Left lung (tissue), 10 donors: ENCODE measurements around the gene HOXD12. TPM values are rescaled to one million over a fixed set of nuclear protein-coding genes. Genes with fewer than 3 reads are reported as not detected.

ENCODE experiments used
- ATAC-seq: fragments of 200-7000 bp; cut with Tn5 transposase; one replicate; pipeline ENCODE4 v1.9.1; 2020; ENCODE audit warnings: moderate library complexity
- DNase-seq, 4 donors: peaks; one replicate each; pipeline ENCODE4 v3.0.0-alpha.2; 2013 to 2020
- H3K27ac ChIP-seq, 2 donors: fragments of 200-600 bp; sonication (generic) in 1 of 2; one replicate each; pipeline versions ENCODE4 v1.5.0 to v1.8.0; 2020 to 2021
- H3K27me3 ChIP-seq, 2 donors: fragments of 200-600 bp; sonication (generic) in 1 of 2; one replicate each; pipeline versions ENCODE4 v1.5.0 to v1.8.0; 2020 to 2021
- H3K36me3 ChIP-seq, 2 donors: fragments of 200-600 bp; sonication (generic) in 1 of 2; one replicate each; pipeline versions ENCODE4 v1.5.0 to v1.8.0; 2020 to 2021
- H3K4me1 ChIP-seq, 2 donors: fragments of 200-600 bp; one replicate each; pipeline ENCODE4 v1.8.0; 2021
- H3K4me3 ChIP-seq, 2 donors: fragments of 200-600 bp; sonication (generic) in 1 of 2; one replicate each; pipeline versions ENCODE4 v1.5.0 to v1.8.0; 2020 to 2021; ENCODE audit warnings: mild to moderate bottlenecking in 1 of 2
- H3K9me3 ChIP-seq, 2 donors: fragments of 200-600 bp; sonication (generic) in 1 of 2; one replicate each; pipeline versions ENCODE4 v1.5.0 to v1.8.0; 2020 to 2021
- intact Hi-C, 2 donors: fragments of 100-400 bp; cut with DNase I; formaldehyde crosslinking; loops; one replicate each; pipeline versions ENCODE4 v1.11.2 to v1.14.2; 2022
- polyA plus RNA-seq, 6 donors: library from polyadenylated mRNA; unstranded; fragments of 120-200 nt; gene quantifications; one replicate each; pipeline ENCODE4 v1.2.1, GENCODE V29; 2013; ENCODE audit not compliant: insufficient read length in 6 of 6
- total RNA-seq, 2 donors: library from RNA; stranded (reverse); fragmentation: NEBNext Ultra II Directional; extraction: Animal tissue kit (Norgen Biotek cat#: 25700); gene quantifications; one replicate each; pipeline ENCODE4 v1.2.1, GENCODE V29; 2021
- TF ChIP-seq, protein P1 (sequence below), 2 donors: fragments of 200-600 bp; sonication (generic) in 1 of 2; IDR thresholded peaks; one replicate each; pipeline versions ENCODE4 v1.5.0 to v1.8.0; 2021; ENCODE audit warnings: antibody characterized with exemption in 2 of 2
- donor health status: DM: no; HTN: yes; CAD: no.
- donor health status: DM: no; HTN: no; CAD: no.

The HOXD12 gene
- total and polyA plus RNA-seq, 8 donors = not detected

DNA sequence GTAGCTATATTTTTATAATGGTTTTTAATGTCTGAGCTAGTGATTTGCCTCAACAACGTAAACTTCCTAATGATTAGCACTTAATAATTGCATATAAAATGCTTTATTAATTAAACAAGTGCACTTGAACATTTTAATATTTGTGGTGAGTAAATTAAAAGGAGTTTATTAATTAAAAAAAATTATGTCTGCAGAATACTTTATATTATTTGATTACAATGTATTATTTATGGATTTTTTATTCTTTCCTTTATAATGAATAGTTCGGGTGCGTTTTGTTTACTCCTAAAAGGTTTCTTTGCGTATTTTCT lies 32.2 kb downstream of the HOXD12 start:
- H3K36me3 ChIP-seq = no peaks in the 10 kb centered on the region
- ATAC-seq (no peak), DNase-seq (no peak)
- H3K4me3 ChIP-seq = no peak overlapping the region
- TF ChIP-seq, protein P1, sequence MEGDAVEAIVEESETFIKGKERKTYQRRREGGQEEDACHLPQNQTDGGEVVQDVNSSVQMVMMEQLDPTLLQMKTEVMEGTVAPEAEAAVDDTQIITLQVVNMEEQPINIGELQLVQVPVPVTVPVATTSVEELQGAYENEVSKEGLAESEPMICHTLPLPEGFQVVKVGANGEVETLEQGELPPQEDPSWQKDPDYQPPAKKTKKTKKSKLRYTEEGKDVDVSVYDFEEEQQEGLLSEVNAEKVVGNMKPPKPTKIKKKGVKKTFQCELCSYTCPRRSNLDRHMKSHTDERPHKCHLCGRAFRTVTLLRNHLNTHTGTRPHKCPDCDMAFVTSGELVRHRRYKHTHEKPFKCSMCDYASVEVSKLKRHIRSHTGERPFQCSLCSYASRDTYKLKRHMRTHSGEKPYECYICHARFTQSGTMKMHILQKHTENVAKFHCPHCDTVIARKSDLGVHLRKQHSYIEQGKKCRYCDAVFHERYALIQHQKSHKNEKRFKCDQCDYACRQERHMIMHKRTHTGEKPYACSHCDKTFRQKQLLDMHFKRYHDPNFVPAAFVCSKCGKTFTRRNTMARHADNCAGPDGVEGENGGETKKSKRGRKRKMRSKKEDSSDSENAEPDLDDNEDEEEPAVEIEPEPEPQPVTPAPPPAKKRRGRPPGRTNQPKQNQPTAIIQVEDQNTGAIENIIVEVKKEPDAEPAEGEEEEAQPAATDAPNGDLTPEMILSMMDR (IDR thresholded peaks at IDR 0.05) = no peak
- no peaks in the 10 kb centered on the region for H3K9me3 ChIP-seq
- intact Hi-C loops = loop anchor here in 1 of 2 donors (5.0 to 10.0 kb wide), 2 partner anchors 505 to 683 kb away; no protein-coding TSS in a partner anchor
- H3K27me3 ChIP-seq = peaks cover 96 to 100% of the 10 kb centered on the region in 2 donors
- H3K27ac ChIP-seq = no peak overlapping the region
- H3K4me1 ChIP-seq = peaks cover 6 to 42% of the 10 kb centered on the region in 2 donors

DNA sequence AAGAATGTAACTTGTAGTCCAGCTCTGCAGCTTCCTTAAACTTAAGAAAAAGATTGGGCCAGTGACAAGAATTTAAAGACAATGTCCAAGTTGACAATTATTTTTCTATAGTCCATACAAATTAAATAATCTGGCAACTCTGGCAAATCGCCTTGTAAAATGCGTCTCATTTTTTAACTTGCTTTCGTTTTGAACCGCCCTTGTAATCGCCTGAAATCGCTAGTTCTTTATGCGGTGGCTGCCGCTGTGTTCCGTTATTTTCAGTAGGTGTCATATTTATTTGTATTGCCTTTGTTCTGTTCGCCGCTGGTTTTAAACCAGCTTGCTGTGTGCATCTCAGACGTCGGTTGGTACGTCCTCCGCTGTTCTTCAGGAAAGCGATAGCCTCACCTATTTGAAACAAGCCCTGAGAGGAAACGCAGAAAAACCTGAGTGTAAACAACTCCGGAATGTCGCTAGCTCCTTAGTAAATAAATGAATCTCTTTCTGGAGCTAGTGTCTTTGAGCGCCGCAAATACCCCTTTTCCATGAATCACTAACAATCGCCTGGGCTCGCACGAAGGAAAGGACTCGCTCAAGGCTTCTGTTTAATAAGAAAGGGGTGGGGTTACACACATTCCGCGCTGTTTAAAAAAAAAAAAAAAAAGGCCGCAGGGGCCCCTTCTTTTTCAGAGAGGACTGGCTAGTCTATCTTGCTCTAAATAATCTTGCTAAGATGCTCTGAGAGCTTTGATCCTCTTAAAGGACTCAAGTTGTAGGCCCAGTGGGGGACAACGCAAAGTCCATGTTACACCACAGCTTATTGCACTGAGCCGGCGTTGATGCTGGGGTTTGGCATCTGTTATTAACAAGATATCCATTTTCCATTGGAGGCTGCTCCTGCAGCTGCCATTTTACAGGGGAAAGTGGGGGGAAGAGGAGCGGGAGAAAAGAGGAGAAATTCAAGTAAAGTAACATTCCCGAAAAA lies 32.9 kb downstream of the HOXD12 start:
- H3K4me3 ChIP-seq = no peak overlapping the region
- H3K27ac ChIP-seq = no peak overlapping the region
- H3K36me3 ChIP-seq = no peaks in the 10 kb centered on the region
- no peak for DNase-seq
- intact Hi-C loops = loop anchor here in 1 of 2 donors (5.0 to 10.0 kb wide), 2 partner anchors 505 to 682 kb away; no protein-coding TSS in a partner anchor
- H3K9me3 ChIP-seq = no peaks in the 10 kb centered on the region
- peaks cover 8 to 44% of the 10 kb centered on the region in 2 donors for H3K4me1 ChIP-seq
- H3K27me3 ChIP-seq = peaks cover 97 to 100% of the 10 kb centered on the region in 2 donors
- TF ChIP-seq, protein P1 (IDR thresholded peaks at IDR 0.05) = no peak
- no peak for ATAC-seq

DNA sequence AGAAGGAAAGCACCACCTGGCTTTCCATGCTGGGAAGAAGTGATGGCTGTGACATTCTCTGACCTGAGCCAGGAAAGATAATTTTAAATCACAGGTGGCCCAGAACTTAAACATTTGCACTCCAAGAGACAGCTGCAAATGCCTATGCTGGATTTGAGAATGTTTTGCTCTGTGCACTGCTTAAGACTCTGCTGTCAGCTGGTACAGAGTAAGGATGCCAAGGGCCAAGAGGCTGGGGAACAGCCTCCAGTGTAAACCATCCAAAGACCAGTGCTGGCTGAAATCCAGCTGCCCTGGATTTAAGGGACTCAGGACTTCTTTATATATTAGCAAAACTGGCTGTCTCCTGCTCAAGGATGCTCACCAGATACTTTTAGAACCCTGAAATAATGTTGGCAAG lies 33.8 kb downstream of the HOXD12 start:
- no peaks in the 10 kb centered on the region for H3K36me3 ChIP-seq
- H3K27me3 ChIP-seq = peaks cover 99 to 100% of the 10 kb centered on the region in 2 donors
- no peak overlapping the region for H3K27ac ChIP-seq
- DNase-seq (no peak), ATAC-seq (no peak)
- TF ChIP-seq, protein P1 (IDR thresholded peaks at IDR 0.05) = no peak
- H3K4me1 ChIP-seq = peaks cover 8 to 43% of the 10 kb centered on the region in 2 donors
- H3K4me3 ChIP-seq = no peak overlapping the region
- no peaks in the 10 kb centered on the region for H3K9me3 ChIP-seq
- intact Hi-C loops = loop anchor here in 1 of 2 donors (5.0 to 10.0 kb wide), 2 partner anchors 504 to 681 kb away; no protein-coding TSS in a partner anchor

DNA sequence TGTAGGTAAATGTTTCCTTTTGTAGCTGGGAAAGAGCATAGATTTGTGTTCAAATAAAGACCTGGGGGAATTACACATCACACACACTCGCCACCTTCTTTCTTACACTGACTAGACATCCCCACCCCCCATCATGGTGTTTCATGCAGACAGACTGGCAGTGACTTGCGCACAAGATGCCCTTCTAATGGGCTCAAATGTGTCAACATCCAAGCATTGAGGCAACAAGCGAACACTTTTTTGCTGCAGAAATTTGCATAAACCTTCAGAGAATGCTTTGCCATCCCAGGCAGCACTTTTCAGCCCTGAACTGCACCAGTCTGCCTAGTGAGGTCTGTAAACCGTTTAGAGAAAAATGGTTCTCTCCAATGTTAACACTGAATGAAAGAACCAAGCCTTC lies 34.4 kb downstream of the HOXD12 start:
- Histone ChIP-seq H3K9me3 (no peaks in the 10 kb centered on the region), H3K27ac (no peak overlapping the region), H3K36me3 (no peaks in the 10 kb centered on the region), H3K4me1 (peaks cover 8 to 37% of the 10 kb centered on the region in 2 donors), H3K27me3 (peaks cover 99 to 100% of the 10 kb centered on the region in 2 donors), H3K4me3 (no peak overlapping the region)
- intact Hi-C loops = loop anchor here in 1 of 2 donors (5.0 to 10.0 kb wide), 2 partner anchors 503 to 681 kb away; no protein-coding TSS in a partner anchor
- TF ChIP-seq, protein P1 (IDR thresholded peaks at IDR 0.05) = no peak
- ATAC-seq = no peak
- no peak for DNase-seq

DNA sequence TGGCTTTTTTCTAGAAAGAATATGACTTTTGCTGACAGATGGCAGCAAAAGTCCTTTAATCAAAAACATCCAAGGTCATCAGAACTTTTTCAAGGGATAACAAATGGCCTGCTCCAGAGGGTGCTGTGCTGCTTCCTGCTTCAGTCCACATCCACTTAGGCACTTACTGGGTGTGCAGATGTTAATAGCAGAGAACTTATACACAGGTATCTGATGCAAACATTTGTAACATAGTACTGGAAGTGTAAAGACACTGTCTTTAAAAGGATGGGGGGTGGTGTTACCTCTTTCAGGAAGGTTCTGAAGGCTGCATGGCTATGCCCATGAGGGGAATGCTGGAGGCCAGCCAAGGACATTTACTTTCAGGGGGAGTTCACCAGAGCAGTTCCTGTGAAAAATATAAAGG lies 35.4 kb downstream of the HOXD12 start:
- H3K36me3 ChIP-seq = no peaks in the 10 kb centered on the region
- intact Hi-C loops = loop anchor here in 1 of 2 donors (5.0 to 10.0 kb wide), 2 partner anchors 422 to 680 kb away; no protein-coding TSS in a partner anchor
- TF ChIP-seq, protein P1 (IDR thresholded peaks at IDR 0.05) = no peak
- no peak for DNase-seq
- no peak for ATAC-seq
- H3K9me3 ChIP-seq = no peaks in the 10 kb centered on the region
- H3K27ac ChIP-seq = no peak overlapping the region
- peaks cover 12 to 31% of the 10 kb centered on the region in 2 donors for H3K4me1 ChIP-seq
- H3K27me3 ChIP-seq = peaks cover 100% of the 10 kb centered on the region in 2 donors
- H3K4me3 ChIP-seq = no peak overlapping the region
